GM21526 (cell line): Measurements from ENCODE around the gene PLEKHA6.
"Not testable (repeated sequence)": the region's sequence is repeated elsewhere in the genome, so short reads cannot be mapped to it uniquely, and the experiment has no call there.

Experiments
- ATAC-seq: cut with Tn5 transposase; IDR thresholded peaks from one replicate; pipeline ENCODE4 v1.9.1; 2021; ENCODE audit warnings: moderate library complexity; ENCODE audit not compliant: unreplicated experiment, low FRiP score

Gene PLEKHA6

DNA sequence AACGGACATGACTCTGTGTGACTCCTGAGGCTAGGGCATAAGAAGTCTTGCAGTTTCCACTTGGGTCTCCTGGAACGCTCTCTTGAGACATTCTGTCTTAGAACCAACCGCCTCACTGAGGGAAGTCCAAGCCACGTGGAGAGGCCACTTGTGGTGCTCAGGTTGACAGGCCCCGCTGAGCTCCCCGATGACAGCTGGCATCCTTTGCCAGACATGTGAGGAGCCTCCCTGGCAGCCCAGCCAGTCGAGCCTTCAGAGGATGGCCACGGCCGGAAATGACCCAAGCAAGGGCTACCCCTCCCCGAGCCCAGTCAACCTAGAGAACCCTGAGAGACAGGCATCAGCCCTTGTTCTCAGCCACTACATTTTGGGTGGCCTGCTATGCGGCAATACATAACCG, 20.7 kb downstream of the PLEKHA6 start:
- no peak for ATAC-seq

DNA sequence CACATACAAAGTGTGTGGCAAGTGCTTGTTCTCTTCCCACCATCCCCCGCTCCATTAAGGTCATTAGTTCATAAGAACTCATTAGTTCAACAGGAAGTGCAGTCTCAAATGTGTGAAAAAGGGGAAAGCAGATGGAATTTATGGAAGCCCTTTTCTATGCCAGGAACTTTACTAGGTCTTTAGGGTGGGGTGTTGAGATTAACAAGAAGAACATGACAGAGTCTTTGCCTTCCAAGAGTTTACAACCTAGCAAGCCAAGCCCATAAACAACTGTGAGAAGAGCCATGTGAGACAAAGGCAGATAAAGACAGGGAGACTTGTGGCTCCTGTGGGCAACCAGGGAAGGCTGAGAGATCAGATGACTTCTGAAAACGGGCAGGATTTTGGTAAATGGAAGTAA, 21.4 kb downstream of the PLEKHA6 start:
- no peak for ATAC-seq

DNA sequence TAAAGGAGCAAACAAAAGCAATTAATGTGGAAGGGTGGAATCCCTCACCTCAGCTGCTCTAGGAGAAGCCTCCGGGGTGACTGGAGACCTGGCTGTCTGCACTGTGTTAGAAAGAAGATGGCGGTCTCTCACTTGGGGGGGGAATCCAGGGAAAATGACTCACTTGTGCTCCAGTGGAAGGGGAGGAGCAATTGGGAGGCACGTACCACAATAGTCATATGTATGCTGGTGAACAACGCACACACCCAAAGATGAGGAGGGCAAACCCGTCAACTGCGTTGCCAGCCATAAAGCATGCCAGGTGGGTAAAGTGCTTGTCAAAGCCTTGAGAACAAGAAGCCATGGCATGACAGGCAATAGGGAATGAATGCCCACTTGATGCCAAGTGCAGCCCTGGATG, 22.1 kb downstream of the PLEKHA6 start:
- ATAC-seq: no peak

DNA sequence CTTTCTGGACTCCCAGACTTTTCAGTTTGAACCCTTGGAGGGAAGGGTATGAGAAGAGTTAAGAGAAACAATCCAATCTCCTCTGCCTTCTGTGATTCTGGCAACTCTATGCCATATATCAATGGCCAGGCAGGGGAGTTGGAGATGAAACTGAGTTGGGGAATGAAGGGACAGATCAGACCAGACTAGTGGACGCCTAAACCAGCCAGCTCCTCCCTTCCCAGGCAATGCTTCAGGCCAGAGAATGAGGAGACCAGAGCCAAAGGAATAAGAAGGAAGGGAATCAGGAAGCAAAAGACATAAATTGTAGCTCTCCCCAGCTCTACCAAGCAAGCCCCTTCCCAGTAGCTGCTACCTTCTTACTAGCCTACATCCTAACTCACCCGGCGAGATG, 22.7 kb downstream of the PLEKHA6 start:
- no peak for ATAC-seq

- ATAC-seq: no peak
These were observed 23.2 kb downstream of the PLEKHA6 start for GRCh38 chr1:204336421-204337035.

- ATAC-seq: no peak
These were observed 24.2 kb downstream of the PLEKHA6 start for GRCh38 chr1:204335533-204335932.

DNA sequence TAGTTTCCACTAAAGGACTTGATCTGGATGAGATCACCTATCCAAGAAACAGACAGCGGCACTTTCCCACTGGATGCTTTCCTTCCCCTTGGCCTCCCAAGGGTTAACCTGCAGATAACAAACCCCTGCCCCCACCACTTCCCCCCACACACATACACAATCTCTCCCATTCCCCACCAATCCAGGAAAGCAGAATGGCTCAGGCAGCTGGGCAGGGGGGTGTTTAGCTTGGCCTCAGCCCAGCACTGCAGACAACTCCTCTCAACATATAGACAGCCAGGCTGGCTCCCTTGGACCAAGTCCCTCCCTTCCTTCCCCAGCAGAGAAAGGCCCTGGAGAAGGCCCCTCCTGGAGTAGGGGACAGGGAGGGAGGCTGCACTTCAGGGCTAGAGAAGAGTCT, 24.6 kb downstream of the PLEKHA6 start:
- ATAC-seq: no peak

DNA sequence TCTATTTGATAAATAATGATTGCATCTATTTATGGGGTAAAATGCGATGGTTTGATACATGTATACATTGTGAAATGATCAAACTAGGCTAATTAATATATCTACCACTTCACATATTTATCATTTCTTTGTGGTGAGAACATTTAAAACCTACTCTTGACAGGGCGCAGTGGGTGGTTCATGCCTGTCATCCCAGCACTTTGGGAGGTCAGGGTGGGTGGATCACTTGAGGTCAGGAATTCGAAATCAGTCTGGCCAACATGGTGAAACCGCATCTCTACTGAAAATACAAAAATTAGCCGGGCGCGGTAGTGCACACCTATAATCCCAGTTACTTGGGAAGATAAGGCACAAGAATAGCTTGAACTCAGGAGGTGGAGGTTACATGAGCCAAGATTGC, 25.3 kb downstream of the PLEKHA6 start:
- ATAC-seq: no peak

GRCh38 chr1:204333427-204333826, 26.3 kb downstream of the PLEKHA6 start:
- no peak for ATAC-seq

DNA sequence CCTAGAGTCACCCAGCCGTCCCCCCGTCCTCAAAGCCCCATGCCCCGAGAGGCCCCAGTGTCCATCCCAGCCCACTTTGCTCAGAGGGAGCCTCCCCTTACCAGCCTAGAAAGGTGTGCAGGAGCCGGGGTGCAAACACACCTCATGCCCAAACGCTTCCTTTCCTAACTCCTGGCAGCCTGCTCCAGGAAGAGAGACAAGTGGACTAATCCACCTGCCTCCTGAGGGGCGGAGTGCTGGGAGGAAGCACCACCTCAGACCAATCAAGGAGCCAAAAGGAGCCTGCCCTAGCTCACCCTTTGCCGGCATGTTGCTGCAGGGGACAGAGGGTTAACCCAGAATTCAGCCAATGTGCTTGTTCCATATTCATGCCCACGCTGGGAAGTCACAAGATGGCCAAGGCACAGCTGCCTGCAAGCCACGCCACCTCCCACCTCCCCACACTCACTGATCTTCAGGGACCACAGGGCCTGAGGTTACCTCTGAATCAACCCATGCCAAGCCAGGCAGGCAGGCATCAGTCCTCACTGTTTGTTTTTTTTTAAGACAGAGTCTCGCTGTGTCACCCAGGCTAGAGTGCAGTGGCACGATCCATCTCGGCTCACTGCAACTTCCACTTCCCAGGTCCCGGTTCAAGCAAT, 27.8 kb downstream of the PLEKHA6 start:
- ATAC-seq: no peak

DNA sequence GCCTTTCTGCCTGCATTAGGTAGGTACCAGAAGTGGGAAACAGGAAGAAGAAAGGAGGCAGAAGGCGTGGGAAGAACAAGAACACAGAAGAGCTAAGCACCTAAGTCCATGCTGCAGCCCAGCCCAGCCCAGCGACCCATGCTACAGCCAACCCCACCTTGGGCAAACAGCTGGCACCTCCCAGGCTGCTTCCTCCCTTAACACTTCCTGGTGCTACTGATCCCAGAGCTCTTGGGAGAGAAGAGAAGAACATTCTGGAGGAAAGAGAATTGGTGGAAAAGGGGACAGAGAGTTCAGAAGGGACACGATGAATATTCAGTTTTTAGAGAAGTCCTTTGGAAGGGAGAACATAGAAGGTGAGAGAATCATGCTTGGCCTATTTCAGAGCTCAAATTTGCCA, 28.5 kb downstream of the PLEKHA6 start:
- ATAC-seq: no peak

GRCh38 chr1:204327870-204328269, 31.9 kb downstream of the PLEKHA6 start:
- ATAC-seq: not testable (repeated sequence)

DNA sequence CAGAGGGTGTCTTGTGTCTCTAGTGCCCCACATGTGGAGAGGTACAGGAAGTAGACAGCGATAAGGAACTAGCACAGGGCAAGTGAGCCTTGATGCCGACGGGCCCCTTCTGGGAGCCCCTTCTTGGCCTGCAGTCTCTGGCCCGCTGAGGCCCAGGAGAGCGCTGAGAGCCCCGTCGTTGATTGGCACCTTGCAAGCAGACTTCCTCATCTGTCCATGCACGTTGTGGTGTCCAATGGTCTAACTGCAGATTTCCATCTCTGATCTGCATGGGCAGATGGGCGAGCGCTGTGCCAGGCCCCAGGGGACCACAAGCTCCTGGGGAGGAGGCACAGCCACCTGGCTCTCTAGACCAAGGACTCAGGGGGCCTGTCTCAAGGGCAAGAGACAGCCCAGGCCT, 32.4 kb downstream of the PLEKHA6 start:
- ATAC-seq: no peak

DNA sequence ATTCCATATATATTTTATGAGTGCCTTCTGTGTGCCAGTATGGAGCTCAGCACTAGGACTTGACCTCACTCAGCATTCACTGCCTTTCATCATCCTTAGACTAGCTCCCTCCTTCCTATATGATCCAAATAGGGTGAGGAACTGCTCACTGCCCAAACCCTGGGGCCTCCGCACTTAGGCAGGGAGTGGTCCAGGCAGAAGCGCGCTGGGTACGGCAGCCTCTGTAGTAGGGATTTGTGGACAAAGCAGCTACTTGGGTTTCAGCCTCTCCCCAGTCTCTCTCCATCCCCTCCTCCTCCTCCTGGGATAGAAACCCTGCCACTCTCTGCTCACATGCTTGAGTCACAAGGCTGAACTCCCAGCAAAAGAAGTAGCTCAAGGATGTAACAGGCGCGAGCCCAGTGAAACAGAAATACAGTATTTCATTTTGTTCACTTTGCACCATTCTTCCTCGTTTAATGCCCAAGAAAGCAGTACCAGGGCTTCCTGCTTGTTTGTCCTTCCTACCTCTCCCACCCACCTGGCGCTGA, 32.9 kb downstream of the PLEKHA6 start:
- no peak for ATAC-seq

DNA sequence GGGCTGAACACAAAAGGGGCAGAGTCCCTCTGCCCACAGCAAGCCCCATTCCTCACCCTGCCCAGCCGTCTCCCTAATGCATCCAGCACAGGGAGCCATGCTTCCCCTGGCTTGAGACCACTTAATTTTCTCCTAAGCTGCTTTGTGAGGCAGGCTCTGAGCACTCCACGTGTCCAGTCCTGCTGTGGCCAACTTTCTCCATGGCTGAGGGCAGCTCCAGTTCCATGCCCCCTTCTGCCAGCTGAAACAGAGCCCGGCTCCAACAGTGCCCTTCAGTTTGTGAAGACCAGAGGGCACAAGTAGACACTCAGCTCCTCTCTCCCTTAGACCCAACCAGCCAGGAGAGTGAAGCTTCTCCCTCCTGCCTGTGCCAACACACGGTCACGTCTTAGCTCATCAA, 33.8 kb downstream of the PLEKHA6 start:
- ATAC-seq: no peak

- ATAC-seq: no peak
These were observed 35.8 kb downstream of the PLEKHA6 start for GRCh38 chr1:204323887-204324286.

- no peak for ATAC-seq
These were observed 37.3 kb downstream of the PLEKHA6 start for GRCh38 chr1:204322339-204322868.

DNA sequence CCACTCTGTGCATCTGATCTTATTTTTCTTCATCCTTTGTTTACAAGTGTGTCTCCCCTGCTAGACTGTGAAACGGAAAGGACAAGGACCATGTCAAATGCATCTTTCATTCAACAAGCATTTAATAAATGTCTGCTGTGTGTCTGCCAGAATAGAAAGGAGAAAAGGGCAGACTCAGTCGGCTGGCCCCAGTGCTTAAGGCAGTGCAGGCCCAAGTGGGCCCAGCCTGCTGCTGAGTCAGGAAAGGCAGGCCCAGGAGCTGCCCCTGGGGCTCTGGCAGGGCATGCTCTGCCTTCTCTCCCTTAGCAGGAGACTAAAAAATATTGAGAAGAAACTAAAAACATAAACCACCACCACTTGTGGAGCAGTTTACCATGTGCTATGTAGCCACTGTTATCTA, 38.1 kb downstream of the PLEKHA6 start:
- no peak for ATAC-seq

GRCh38 chr1:204321051-204321450, 38.7 kb downstream of the PLEKHA6 start:
- no peak for ATAC-seq

DNA sequence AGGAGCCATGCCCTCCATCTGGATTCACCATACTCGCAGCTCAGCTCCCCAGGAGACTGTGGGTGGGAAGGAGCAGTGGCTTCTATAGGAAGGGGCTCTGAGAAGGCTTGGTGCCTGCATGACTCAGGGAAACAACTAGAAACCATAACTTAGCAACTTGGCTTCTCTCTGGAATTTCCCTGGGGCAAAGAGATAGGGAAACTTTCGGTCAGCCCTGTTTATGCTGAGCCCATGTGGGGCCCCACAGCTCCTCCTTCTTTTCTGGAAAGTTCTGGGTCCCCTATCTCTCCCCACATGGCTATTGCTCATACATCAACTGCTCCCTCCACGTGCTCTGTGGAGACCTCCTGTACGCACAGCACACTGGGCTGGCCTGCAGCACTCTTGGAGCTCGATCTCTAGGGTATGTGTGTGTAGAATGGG, 39.3 kb downstream of the PLEKHA6 start:
- no peak for ATAC-seq

- no peak for ATAC-seq
These were observed 40.3 kb downstream of the PLEKHA6 start for GRCh38 chr1:204319462-204319861.

GRCh38 chr1:204319027-204319426, 40.7 kb downstream of the PLEKHA6 start:
- ATAC-seq: no peak
